Stimulated activated CD8-positive, alpha-beta memory T cell treated with anti-CD3 and anti-CD28 coated beads, Interleukin-4, amount 100 ng/mL, for 1 hour (primary cell): ENCODE measurements around the gene PRPF40B.
A peak's percentile ranks its signal among the peaks of the same experiment; 100 is the strongest.

Experiments used
- DNase-seq, 2 donors: peaks; one replicate each; pipeline ENCODE4 v3.0.0-alpha.2; 2020; ENCODE audit warnings: low read depth in 2 of 2, low spot score in 1 of 2

PRPF40B gene

GRCh38 chr12:49635656-49636055 lies 12.3 kb downstream of the PRPF40B start:
- DNase-seq = no peak

GRCh38 chr12:49636574-49636973 lies 13.2 kb downstream of the PRPF40B start:
- DNase-seq = no peak

- peak in 1 of 2 donors; percentile 10 for DNase-seq
These were observed 13.8 kb downstream of the PRPF40B start for GRCh38 chr12:49636979-49637755.

GRCh38 chr12:49641748-49642369 lies 18.5 kb downstream of the PRPF40B start:
- no peak for DNase-seq

- DNase-seq = no peak
These were observed 19.0 kb downstream of the PRPF40B start for GRCh38 chr12:49642370-49642802.

- no peak for DNase-seq
These were observed 19.8 kb downstream of the PRPF40B start for GRCh38 chr12:49643135-49643534.

- DNase-seq = no peak
These were observed 20.7 kb downstream of the PRPF40B start for GRCh38 chr12:49643961-49644619.

- peak; percentile 69 for DNase-seq
These were observed 21.2 kb downstream of the PRPF40B start for GRCh38 chr12:49644620-49644994.

- DNase-seq = no peak
These were observed 22.0 kb downstream of the PRPF40B start for GRCh38 chr12:49645146-49646039.

- DNase-seq = no peak
These were observed 23.0 kb downstream of the PRPF40B start for GRCh38 chr12:49646331-49646830.

- DNase-seq = no peak
These were observed 23.7 kb downstream of the PRPF40B start for GRCh38 chr12:49646871-49647654.

GRCh38 chr12:49647827-49648711 lies 24.7 kb downstream of the PRPF40B start:
- no peak for DNase-seq

GRCh38 chr12:49648712-49649003 lies 25.3 kb downstream of the PRPF40B start:
- DNase-seq = no peak

GRCh38 chr12:49649445-49649844 lies 26.1 kb downstream of the PRPF40B start:
- no peak for DNase-seq

GRCh38 chr12:49649892-49650291 lies 26.5 kb downstream of the PRPF40B start:
- DNase-seq = no peak

GRCh38 chr12:49651855-49652254 lies 28.5 kb downstream of the PRPF40B start:
- no peak for DNase-seq

- DNase-seq = no peak
These were observed 29.7 kb downstream of the PRPF40B start for GRCh38 chr12:49652921-49653520.

GRCh38 chr12:49654715-49655114 lies 31.4 kb downstream of the PRPF40B start:
- DNase-seq = no peak
